Esophagus mucosa (tissue), 1 donor: ENCODE data around the gene CFAP126. TPM values are rescaled to one million over a fixed set of nuclear protein-coding genes. Genes with fewer than 3 reads are reported as not detected.
"Not testable (repeated sequence)": the region's sequence is repeated elsewhere in the genome, so short reads cannot be mapped to it uniquely, and the experiment has no call there.

Source experiments
- ATAC-seq: fragments of 200-7000 bp; cut with Tn5 transposase; one replicate; pipeline ENCODE4 v1.9.1; 2020
- total RNA-seq: library from RNA; stranded (reverse); gene quantifications from one replicate; pipeline ENCODE4 v1.2.4, GENCODE V29; 2023
- donor health status: DM: yes; HTN: yes; CAD: no.

CFAP126 gene
- total RNA-seq = not detected

DNA sequence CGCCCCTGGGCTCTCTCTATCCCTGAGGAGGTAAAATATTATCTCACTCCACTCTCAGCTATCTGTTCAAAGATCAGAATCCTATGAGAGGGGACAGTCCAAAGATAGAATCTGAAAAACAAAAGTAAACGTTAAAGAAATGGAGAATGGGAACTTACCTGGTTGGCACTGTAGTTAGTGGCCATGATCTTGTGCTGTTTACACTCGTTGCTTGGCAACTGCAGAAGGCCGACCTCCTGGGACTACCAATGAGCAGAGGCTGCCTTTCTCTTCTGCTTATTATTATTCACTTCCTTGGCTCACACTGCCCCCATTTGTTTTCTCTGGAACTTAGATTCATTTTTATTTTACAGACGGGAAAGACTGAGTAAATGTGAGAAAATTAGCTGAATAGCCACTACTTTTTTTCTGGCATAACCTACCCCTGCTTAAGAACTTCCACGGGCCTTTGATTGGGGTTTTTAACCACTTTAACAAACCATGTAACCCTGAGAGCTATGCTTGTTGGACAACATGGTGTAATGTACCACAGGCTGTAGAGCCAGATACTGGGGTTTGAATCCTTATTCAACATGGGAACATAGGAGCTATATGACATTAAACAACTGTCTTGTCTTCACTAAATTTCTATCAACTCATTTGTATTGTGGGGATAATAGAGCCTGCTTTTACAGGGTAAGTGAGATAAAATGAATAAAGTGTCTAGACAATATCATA lies at the start of gene CFAP126:
Gene CFAP126 (minus strand): TSS at position 193 of the 717 bp plus-strand sequence. CDS start 8 bp downstream, at position 185.
- ATAC-seq = peak; percentile 90

GRCh38 chr1:161413050-161413449 lies 45.4 kb upstream of the CFAP126 start:
- not testable (repeated sequence) for ATAC-seq

DNA sequence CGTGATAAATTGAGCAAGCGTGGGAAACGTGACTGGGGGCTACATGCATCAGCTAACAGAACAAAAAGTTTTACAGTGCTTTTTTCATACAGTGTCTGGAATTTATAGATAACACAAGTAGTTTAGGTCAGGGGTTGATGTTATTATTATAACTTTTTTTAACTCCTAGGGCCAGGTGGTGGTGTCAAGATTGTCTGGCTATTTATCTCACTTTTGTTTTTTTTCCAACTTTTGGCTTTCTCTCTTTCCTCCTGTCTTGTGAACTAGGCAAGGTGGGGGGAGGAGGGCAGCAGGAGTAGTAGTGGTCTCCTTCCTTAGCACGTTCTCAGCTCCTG lies 42.9 kb upstream of the CFAP126 start:
- not testable (repeated sequence) for ATAC-seq

GRCh38 chr1:161409848-161410635 lies 42.4 kb upstream of the CFAP126 start:
- ATAC-seq = not testable (repeated sequence)

DNA sequence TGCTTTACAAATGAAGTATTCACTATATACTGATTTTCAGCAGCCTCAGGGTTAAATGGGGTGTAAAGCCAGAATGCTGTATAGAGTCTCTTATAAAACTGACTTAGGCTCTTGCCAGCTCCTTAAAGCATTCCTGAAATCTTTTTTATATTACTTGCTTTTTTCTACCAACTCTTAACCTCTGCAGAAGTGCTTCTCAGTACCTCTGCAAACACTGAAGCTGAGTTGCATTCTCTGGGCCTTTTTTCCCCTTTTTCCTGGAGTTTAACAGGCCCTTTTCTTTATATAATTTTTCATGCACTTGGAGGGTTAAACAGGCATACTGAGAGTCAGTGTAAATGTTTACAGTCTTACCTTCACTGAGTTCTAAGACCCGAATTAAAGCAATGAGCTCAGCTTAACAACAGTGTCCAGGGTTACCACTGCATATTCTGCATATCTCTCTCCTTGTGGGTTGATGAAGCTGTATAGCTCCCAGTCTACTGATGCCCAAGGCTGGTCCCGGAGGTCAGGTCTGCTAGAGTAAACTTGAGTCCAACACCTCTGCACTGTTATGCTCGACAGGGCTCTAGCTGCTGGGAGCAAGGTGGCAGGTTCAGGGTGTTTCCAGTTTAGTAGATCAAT lies 40.9 kb upstream of the CFAP126 start:
- ATAC-seq = no peak

GRCh38 chr1:161407451-161407985 lies 39.8 kb upstream of the CFAP126 start:
- no peak for ATAC-seq

- not testable (repeated sequence) for ATAC-seq
Observed at GRCh38 chr1:161406551-161406950, 38.9 kb upstream of the CFAP126 start.

DNA sequence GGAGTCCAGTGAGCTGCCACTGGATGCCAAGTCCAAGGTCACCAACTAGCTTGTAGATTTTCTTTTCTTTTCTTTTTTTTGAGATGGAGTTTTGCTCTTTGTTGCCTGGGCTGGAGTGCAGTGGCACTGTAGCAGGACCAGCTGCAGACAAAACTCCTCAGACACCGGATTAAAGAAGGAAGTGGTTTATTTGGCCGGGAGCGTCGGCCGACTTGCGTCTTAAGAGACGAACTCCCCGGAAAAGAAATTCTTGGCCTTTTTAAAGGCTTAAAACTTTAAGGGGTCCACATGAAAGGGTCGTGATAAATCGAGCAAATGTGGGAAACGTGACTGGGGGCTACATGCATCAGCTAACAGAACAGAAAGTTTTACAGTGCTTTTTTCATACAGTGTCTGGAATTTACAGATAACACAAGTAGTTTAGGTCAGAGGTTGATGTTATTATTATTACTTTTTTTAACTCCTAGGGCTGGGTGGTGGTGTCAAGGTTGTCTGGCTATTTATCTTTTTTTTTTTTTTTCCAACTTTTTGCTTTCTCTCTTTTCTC lies 36.4 kb upstream of the CFAP126 start:
- ATAC-seq = no peak

DNA sequence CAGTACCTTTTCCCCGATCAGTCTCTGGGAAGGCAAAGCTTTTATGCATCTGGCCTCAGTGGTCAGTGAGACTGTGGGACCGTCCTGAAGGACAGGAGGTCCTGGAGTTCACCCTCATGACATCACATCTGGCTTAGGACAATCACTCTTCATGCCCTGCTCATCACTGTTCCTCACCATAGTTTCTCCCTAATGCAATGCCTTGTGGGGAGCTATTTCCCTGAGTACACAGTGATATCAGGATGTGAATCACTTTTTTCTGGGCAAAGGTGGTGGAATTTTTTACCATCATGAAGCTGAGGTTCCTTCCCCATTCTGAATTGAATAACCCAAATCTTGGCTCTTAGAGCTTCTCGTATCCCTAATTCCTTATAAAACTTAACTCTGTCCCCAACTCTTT lies 34.8 kb upstream of the CFAP126 start:
- no peak for ATAC-seq

GRCh38 chr1:161399257-161399998 lies 31.8 kb upstream of the CFAP126 start:
- ATAC-seq = peak; percentile 83

- no peak for ATAC-seq
Observed at GRCh38 chr1:161398900-161399256, 31.2 kb upstream of the CFAP126 start.

- not testable (repeated sequence) for ATAC-seq
Observed at GRCh38 chr1:161397038-161397437, 29.4 kb upstream of the CFAP126 start.

DNA sequence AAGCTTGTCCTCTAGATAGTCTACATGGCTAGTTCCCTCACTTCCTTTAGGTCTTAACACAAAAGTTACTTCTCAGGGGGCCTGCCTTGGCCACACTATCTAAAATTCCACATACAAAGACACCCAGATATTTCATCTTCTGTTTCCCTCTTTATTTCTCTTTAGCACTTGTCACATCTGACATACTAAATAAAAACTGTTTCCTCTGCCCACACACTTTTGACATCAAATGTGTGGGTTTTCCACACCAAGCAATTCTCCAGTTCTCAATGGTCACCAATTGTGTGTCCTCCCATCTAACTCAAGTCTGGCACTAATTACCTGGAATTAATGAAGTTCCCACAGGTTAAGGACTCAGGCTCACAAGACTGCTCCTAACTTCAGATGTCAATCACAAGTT lies 25.5 kb upstream of the CFAP126 start:
- ATAC-seq = no peak

DNA sequence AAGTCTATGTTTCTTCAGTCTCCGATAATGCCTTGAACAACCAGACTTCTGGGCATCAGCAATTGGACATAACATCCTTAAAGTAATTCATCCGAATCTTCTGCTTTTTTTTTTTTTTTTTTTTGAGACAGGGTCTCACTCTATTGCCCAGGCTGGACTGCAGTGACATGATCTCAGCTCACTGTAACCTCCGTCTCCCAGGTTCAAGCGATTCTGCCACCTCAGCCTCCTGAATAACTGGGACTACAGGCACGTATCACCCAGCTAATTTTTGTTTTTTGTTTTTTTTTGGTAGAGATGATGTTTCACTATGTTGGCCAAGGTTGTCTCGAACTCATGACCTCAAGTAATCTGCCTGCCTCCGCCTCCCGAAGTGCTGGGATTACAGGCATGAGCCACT lies 23.9 kb upstream of the CFAP126 start:
- ATAC-seq = no peak

DNA sequence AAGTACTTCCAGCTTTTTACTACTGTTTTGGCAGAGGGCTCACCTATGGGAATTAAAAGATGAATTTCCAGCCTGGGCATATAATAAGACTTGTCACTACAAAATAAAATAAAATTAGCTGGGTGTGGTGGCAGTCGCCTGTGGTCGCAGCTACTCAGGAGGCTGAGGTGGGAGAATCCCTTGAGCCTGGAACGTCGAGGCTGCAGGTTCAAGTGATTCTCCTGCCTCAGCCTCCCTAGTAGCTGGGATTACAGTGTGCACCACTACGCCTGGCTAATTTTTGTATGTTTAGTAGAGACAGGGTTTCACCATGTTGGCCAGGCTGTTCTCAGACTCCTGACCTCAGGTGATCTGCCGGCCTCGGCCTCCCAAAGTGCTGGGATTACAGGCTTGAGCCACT lies 23.5 kb upstream of the CFAP126 start:
- not testable (repeated sequence) for ATAC-seq

- ATAC-seq = no peak
Observed at GRCh38 chr1:161390559-161390858, 22.8 kb upstream of the CFAP126 start.

DNA sequence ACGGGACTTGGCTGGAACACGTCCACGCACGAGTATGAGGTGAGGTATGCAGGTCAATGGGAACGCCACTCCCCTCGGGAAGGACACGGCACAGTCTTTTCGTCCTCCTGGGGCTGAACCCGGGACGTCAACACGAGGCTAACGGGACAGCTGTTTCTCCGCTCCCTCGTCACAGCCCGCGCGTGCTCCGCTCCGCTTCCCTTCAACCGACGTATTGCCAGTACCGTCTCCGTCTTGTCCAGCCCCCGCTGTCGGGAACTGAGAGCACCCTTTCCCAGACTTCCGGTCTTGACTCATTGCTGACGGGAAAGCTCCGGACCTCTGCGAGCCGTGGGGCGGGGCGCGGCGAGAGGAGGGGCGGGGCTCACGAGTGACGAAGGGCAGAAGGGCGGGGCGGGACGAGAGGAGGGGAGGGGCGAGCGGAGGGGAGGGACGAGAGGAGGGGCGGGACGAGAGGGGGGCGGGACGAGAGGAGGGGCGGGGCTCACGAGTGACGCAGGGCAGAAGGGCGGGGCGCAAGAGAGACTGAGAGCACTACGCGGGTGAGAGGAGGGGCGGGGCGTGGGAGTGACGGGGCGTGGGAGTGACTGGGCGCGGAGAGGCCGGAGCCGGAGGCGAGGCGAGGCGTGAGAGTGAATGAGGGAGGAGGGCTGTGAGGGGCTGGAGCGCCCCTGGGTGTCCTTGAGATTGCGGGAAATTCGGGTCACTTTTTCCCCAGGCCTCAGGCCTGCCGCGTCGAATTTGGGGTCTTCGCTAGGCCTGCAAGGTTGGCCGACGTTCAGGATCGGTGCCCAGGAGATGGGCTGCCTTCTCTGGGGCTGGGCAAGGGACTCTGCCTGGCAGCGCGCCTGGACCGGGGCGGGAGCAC lies 22.2 kb upstream of the CFAP126 start:
- peak; percentile 97 for ATAC-seq

DNA sequence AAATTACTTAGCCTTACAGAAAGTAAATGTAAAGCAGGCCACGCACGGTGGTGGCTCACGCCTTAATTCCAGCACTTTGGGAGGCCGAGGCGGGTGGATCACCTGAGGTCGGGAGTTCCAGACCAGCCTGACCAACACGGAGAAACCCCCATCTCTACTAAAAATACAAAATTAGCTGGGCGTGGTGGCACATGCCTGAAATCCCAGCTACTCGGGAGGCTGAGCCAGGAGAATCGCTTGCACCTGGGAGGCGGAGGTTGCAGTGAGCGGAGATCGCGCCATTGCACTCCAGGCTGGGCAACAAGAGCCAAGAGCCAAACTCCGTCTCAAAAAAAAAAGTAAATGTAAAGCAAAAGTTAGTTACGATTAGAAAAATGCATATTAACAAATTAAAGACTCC lies 21.5 kb upstream of the CFAP126 start:
- not testable (repeated sequence) for ATAC-seq

GRCh38 chr1:161388639-161389038 lies 21.0 kb upstream of the CFAP126 start:
- ATAC-seq = no peak

- ATAC-seq = peak; percentile 75
Observed at GRCh38 chr1:161382214-161383019, 14.7 kb upstream of the CFAP126 start.

DNA sequence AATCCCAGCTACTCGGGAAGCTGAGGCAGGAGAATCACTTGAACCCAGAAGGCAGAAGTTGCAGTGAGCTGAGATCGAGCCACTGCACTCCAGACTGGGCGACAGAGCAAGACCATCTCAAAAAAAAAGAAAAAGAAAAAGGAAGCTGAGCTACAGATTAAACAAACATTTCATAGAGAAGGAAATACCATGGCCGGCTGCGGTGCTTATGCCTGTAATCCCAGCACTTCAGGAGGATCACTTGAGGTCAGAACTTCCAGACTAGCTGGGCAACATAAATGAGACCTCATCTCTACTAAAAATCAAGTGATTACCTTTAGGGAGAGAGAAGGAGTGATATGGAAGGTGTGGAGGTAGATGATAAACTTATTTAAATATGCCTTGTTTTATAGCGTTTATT lies 14.0 kb upstream of the CFAP126 start:
- no peak for ATAC-seq
